GM19324 (cell line): ENCODE data around the gene STX18.

Experiments used
- ATAC-seq: cut with Tn5 transposase; IDR thresholded peaks from one replicate; pipeline ENCODE4 v1.9.1; 2021; ENCODE audit warnings: mild to moderate bottlenecking, moderate library complexity; ENCODE audit not compliant: unreplicated experiment, low FRiP score

The STX18 gene

GRCh38 chr4:4388836-4389575 lies 152.8 kb downstream of the STX18 start:
- ATAC-seq, result no peak

- ATAC-seq, result no peak
Observed at GRCh38 chr4:4388311-4388790, 153.5 kb downstream of the STX18 start.

DNA sequence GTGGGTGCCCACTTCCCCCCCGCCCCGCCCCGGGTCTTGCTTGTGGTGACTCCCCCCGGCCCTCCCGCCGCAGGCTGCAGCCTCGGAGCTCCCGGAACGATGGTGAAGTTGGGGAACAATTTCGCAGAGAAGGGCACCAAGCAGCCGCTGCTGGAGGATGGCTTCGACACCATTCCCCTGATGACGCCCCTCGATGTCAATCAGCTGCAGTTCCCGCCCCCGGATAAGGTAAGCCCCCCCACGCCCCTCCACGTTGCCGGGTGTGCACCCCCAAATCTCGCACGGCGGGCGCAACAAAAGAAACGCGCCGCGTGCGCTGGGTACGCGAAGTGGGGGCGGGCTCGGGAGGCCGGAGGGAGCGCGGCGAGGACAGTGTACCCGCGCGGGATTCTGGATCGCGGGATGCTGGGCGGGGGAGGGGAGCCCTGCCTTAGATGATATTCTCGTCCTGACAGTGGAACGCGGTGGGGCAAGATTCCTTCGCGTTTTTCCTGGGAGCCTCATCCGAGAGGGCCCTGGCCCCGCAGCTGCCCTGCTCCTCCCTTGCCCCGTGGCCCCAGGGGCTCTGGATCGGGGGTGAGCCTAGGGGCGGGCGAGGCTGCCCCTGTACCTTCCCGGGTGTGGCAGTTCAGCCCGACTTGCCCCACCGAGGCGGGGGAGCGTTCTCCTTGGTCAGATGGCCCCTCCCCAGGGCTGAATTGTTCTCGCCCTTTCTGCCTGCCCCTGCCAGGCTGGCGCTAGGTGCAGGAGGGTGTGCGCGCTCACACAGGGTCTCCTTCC lies 154.1 kb downstream of the STX18 start:
- ATAC-seq, result no peak

GRCh38 chr4:4386736-4387392 lies 155.0 kb downstream of the STX18 start, which contains the start of gene NSG1:
Gene NSG1 (plus strand): TSS chr4:4387102. CDS start chr4:4387630, 528 bp downstream.
- no peak for ATAC-seq

GRCh38 chr4:4386296-4386735 lies 155.5 kb downstream of the STX18 start:
- ATAC-seq, result no peak

DNA sequence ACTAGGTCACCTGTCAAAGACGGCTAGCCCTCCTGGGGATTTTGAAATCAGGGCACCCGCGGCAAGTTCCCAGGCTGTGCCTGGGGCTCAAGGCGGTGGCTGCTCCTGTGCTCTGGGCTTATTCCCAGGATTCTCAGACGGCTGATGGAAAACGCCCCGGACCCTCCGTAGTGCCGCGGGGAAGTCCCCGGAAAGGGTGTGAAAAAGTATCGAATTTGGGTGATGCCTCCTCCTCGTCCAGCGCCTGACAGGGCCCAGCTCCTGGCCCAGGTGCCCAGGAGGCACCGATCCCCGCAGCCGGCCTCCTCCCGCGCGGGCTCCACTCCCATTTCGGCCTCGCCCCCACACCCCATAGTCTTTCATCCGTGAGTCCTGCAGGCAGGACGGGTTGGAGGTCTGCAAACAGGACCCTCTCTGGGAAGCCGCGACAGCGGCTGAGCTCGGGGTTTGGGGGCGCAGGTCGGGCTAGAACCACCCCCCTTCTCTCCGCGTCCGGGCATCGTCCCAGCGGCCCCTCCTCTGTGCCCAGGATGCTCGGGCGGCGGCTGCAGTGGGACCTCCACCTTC lies 156.0 kb downstream of the STX18 start:
- ATAC-seq, result no peak

DNA sequence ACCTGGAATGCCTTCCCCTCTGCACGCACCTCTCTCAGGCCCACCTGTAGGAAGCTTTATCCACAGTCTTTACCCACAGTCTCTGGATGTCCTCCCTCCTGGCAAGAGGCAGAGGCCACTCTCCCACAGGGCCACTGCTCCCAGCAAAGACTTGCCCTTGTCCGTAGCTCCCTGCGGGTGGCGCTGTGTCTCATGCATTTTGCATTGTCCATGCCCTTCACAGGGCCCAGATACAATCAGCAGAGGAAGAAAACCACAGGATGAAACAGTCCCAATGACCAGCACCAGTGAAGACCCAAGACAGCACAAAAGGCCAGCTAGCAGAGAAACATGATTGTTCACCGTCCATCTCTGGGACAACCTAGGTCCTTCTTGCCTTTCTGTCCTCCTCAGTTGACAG lies 157.0 kb downstream of the STX18 start:
- ATAC-seq, result no peak

DNA sequence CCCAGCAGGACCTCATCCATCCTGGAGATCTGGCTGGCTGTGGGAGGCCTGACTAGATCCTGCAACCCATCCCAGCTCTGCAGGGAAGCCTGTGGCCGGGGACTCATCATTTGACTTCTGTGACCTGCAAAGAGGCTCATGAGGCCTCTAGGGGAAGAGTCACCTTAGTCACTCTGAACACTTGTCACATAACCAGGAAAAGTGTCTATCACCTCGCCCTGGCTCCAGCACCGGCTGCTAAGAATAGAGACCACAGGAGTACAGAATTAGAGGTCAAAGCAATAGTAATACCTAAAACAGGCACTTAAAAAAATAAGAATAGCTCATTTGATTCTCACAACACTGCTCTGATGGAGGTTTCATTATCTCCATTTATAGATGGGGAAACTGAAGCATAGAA lies 158.8 kb downstream of the STX18 start:
- ATAC-seq, result no peak

- no peak for ATAC-seq
Observed at GRCh38 chr4:4379540-4380087, 162.2 kb downstream of the STX18 start.

- no peak for ATAC-seq
Observed at GRCh38 chr4:4377732-4378460, 164.0 kb downstream of the STX18 start.

DNA sequence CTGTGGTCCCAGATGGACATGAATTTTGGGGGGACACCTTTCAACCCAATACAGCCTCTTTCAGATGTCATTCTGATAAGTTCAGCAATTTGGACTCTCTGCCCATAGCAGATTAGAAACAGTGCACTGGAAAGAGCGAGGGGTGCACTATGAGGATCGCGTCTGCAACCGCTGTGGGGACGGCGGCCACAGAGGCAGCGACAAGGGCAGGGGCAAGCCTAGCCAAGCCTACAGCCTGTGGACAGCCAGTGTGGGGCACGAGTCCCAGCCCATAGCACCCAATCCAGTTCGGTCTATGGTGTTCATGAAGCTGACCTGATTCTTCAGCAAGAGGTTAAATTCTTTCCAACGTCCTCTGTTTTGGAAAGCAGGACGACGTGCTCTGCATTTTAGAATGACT lies 164.7 kb downstream of the STX18 start:
- no peak for ATAC-seq

- ATAC-seq, result no peak
Observed at GRCh38 chr4:4376074-4376473, 165.8 kb downstream of the STX18 start.

- no peak for ATAC-seq
Observed at GRCh38 chr4:4374388-4375098, 167.3 kb downstream of the STX18 start.
